GM18520 (cell line): ENCODE results near the gene CREBL2.
"Not testable (repeated sequence)": the region's sequence is repeated elsewhere in the genome, so short reads cannot be mapped to it uniquely, and the experiment has no call there.

Experiments used
- ATAC-seq: cut with Tn5 transposase; IDR thresholded peaks from one replicate; pipeline ENCODE4 v1.9.1; 2021; ENCODE audit not compliant: unreplicated experiment

The CREBL2 gene

DNA sequence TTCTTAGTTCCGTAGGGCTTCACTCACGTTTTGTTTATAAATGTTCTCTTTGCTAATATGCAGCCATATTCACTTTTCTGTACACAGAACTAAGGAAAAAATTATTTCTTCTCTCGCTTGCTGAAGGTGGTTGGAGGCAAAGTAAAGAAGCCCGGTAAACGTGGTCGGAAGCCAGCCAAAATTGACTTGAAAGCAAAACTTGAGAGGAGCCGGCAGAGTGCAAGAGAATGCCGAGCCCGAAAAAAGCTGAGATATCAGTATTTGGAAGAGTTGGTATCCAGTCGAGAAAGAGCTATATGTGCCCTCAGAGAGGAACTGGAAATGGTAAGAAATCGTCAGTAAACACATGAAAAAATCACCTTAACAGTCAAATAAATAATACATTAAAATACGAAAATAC, 24.0 kb downstream of the CREBL2 start:
- ATAC-seq: no peak

DNA sequence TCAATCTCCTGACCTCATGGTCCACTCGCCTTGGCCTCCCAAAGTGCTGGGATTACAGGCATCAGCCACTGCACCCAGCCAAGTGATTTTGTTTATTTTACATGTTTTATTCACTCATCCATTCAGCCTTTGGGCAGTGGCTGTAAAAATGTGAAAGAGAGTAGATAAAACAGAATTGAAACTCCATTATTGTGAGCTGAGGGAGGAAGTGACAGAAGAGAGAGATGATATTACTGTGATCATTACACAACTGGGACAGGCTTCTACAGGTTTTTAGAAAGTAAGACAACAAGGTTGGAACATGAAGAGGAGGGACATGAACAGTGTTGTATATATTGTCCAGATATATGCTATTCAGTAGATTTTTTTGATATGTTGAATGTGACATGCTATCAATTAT, 25.0 kb downstream of the CREBL2 start:
- ATAC-seq: no peak

DNA sequence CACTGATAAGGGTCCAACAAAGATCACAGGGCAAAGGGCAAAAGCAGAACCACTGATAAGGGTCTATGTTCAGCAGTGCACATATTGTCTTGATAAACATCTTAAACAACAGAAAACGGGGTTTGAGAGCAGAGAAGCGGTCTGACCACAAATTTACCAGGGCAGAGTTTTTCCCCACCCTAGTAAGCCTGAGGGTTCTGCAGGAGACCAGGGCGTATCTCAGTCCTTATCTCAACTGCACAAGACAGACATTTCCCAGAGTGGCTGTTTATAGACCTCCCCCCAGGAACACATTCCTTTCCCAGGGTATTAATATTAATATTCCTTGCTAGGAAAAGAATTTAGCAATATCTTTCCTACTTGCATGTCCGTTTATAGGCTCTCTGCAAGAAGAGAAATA, 28.3 kb downstream of the CREBL2 start:
- not testable (repeated sequence) for ATAC-seq

DNA sequence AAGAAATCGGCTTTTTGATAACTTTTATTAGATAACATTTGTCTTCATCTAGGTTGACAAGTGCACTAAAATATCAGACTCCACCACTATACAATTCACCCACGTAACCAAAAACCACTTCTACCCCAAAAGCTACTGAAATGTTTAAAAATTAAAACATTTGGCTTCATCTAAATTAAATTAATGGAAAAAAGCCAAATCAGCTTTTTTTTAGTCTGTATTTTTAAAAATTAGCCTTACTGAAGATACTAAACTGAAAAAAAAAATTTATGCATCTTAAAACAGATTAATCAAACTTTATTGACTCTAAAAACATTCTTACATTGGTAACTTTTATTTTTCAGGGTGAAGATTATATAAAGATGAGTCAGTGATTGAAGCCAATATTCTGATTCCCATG, 30.0 kb downstream of the CREBL2 start:
- ATAC-seq: no peak

DNA sequence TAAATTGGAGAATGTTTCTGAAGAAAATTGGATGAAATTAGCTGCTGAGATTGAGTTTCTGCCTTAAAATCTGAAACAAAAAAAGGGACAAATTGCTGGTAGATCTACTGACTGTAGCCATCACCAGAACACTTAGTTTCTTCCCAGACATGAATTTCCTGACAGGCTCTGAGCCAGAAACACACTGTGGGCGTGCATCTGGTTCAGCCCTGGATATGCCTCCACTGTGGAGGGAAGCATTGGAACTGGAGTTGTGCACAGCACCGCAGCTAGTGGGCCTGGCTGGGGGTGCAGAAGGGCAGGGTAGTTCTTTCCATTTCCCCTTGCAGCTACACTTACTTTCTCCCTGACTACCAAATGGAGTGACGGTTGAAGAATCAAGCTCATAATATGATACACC, 31.2 kb downstream of the CREBL2 start:
- ATAC-seq: no peak

DNA sequence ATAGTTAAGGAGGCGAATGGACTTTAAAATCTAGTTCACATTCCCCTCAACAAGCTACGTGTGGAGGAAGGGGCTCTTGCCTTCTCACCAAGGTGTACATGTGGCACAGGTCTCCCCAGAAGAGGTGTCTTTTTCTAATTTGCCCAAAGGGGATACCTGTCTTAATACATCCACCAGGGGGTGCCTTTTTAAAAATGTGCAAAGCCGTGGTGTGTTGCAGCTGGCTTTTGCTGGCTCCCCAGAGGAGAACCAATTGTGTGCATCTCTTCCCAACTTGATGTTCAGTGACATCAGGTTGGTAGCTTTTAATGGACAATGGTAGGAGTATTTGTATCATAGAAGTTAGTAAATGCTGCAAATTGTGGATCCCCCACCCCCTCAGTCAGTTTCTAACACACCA, 33.8 kb downstream of the CREBL2 start:
- ATAC-seq: no peak

DNA sequence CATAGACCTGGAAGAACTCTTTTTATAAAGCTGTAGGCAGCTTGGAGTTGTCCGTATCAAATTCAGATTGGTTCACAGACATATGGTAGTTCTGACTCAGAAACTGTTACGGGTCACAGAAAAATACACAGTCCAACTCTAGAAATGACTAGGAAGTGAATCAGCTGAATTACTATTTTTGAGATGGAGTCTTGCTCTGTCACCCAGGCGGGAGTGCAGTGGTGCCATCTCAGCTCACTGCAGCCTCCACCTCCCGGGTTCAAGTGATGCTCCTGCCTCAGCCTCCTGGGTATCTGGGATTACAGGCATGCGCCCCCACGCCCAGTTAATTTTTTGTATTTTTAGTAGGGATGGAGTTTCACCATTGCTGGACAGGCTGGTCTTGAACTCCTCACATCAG, 34.3 kb downstream of the CREBL2 start:
- peak; percentile 54 for ATAC-seq

DNA sequence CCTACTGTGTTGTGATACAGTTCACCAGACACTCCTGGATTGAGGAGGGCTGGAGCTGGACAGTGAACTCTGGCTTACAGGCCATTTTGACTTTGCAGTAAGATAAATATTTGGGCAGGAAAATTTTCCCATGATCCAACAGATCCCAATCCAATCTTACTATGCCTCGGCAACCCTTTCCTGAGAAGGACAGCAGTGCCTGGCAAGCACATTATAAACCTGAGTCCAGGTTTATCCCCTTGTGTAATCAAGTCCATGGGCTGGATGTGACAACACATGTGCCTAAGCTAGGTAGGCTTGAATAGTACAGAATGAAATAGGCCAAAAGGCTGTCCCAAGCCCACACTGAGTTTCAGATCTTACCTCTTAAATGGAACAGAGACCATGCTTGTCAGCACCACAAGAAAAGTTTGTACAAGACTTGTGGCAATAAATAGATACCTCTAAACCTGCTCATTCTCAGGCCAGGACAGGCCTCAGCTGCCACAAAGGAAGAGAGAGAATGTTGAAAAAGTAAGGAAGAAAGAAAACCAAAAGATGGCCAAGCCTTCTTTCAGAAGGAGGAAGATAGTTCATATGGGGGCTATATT, 34.9 kb downstream of the CREBL2 start:
- ATAC-seq: no peak

DNA sequence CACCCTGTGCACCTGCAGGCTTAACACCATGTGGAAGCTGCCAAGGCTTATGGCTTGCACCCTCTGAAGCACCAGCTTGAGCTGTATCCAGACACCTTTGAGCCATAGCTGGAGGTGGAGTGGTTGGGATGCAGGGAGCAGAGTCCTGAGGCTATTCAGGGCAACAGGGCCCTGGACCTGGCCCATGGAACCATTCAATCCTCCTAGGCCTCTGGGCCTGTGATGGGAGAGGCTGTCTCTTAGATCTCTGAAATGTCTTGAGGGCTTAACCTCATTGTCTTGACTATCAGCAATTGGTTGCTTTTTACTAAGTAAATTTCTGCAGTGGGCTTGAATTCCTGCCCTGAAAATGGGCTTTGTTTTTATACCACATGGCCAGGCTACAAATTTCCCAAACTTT, 36.6 kb downstream of the CREBL2 start:
- no peak for ATAC-seq

DNA sequence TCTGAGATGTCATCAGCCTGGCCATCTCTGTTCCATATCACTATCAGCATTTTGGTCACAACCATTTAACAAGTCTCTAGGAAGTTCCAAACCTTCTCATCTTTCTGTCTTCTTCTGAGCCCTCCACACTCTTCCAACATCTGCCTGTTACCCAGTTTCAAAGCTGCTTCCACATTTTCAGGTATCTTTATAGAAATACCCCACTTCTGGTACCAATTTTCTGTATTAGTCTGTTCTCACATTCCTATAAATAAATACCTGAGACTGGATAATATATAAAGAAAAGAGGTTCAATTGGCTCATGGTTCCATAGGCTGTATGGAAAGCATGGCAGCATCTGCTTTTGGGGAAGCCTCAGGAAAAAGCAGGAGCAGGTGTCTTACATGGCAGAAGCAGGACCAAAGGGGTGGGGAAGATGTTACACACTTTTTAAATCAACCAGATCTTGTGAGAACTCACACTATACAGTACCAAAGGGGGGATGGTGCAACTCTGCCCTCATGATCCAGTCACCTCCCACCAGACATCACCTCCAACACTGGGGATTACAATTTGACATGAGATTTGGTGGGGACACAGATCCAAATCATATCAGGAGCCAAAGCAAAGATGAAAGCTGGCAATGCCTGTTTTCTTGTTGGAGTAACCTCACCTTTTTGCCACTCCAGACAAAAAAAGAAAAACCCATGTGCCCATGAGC, 37.4 kb downstream of the CREBL2 start:
- ATAC-seq: no peak

DNA sequence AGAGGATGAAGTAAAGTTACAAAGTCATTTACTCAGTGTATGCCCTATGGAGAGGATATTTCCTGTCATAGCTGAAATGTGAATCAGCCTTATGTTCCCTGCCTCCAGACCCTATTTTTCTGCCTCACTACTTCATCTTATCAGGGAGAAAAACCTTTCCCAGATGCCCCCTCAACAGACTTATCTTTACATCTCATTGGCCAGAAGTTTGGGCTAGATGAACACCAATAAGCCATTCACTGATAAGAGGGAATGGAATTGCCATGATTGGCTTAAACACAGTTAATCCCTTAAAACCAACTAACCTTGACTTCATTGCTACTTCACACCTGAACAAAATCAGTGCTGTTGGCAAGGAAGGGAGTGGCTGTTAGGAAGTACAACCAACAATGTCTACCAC, 40.1 kb downstream of the CREBL2 start:
- ATAC-seq: no peak

DNA sequence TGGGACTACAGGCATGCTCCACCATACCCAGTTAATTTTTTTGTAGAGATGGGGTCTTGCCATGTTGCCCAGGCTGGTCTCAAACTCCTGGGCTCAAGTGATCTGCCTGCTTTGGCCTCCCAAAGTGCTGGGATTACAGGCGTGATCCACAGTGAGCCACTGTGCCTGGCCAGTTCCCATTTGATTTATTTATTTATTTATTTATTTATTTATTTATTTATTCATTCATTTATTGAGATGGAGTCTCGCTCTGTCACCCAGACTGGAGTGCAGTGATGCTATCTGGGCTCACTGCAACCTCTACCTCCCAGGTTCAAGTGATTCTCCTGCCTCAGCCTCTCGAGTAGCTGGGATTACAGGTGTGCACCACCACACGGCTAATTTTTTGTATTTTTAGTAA, 41.0 kb downstream of the CREBL2 start:
- not testable (repeated sequence) for ATAC-seq

DNA sequence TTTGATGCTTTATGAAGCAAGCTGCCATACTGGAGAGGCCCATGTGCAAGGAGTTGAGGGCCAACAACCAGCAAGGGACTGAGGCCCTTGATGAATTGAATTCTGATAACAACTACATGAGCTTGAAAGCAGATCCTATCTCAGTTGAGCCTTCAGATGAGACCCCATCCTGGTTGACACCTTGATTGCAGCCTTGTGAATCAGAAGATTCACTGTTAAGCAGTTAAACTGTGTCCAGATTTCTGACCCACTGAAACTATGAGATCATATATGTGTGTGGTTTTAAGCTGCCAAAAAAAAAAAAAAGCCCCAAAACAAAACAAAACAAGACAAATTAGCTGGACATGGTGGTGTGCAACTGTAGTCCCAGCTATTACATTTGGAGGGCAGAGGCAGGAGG, 42.2 kb downstream of the CREBL2 start:
- ATAC-seq: no peak

DNA sequence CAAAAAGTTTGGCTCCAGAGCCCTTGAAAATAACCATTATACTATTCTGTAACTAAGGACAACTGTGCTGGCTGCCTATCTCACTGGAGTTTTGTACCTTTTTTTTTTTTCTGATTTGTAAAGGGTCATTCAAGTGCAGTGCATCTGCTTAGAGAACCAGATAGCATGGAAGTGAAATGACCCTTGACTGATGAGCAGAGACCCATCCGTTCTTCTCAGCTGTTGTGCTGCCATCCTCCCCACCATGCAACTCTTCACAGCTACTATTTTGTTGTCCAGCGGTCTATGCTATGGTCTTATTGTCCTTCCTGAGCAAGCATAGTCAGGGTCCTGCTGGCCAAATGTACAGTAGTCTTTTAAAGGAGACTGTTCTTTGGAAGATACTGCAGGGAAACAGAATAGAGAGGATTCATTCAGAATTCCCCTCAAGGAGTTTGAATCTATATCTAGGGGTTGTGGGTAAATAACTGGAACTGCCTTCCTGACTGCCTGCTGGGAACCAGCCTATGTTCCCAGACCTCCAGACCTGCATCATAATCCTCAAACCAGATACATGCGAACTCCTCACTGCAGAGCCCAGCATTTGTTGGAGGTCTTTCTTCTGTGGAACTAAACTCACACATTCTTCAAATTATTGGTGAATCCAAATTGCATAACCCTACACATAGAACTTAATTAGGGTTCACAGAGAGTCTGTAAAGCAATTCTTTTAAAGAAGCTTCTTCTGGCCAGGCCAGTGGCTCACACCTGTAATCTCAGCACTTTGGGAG, 43.2 kb downstream of the CREBL2 start:
- ATAC-seq: no peak

DNA sequence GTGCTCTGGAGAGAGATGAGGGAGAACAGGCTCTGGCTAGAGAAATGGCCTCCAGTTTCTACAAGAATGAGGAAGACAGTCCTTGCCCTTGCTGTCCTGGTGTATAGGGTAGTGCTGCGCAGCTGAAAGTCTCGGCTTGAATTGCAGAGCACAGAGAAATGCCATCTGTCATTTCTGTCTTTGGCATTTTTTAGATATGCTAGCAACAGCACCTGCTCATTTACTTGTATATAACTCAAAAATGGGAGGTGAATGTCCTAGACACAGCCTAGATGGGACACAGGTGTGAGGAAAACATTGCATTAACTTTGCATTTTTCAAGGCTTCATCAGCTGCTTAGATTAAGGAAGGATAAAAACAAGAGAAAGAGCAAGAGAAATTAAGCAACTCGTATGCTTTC, 48.5 kb downstream of the CREBL2 start:
- no peak for ATAC-seq

DNA sequence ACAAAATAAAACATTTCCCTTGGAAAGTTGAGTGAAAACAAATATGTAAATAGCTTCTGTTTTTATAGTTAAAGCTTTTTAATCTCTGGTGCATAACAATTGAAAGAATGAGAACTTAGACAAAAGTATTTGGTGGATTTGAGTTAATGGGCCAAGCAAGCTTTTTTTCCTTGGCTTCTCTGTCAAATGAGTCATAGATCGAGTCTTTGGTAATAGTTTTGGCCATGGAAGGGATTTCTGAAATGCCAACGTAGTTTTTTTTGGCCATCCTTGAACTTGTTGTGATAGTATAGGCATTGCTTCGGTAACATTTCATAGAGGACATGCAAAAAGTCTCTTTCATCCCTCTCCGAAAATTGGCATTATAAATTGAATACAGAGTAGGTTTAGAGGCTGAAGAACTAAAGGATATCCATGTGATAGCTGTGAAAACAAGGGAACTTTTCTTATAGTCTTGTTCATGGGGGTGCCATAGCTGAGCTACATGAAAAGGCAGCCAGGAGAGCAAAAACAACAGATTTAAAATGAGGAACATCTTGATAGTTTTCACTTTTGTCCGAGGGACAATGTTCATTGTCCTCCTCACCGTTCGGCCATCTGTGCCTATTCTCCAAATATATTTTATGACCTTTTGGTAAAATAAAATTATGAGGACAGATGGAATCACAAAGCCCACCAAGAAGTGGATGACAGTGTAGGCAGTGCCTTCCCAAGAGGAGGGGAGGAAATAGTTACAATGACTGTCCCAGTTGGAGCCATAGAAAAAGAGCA, 49.6 kb downstream of the CREBL2 start:
- no peak for ATAC-seq

DNA sequence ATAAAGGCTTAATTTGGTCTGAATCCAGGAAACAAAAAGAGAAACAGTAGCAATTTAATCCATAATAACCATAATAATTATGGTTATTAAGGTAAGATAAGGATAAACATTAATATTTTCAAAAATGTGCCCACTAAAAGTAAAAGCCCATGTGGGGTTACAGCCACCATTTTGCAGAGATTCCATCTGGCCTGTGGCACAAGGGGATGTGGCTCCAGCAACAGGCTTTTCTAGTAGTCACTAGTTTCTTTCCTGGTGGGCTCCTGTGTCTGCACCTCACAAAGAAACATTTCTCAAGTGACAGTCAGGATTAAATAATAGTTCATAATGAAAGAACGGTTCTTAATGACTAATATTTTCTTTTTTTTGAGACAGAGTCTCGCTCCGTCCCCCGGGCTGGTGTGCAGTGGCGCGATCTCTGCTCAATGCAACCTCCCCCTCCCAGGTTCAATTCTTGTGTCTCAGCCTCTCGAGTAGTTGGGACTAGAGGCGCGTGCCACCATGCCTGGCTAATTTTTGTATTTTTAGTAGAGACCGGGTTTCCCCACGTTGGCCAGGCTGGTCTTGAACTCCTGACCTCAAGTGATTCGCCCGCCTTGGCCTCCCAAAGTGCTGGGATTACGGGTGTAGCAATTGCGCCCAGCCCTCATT, 52.1 kb downstream of the CREBL2 start:
- ATAC-seq: no peak

DNA sequence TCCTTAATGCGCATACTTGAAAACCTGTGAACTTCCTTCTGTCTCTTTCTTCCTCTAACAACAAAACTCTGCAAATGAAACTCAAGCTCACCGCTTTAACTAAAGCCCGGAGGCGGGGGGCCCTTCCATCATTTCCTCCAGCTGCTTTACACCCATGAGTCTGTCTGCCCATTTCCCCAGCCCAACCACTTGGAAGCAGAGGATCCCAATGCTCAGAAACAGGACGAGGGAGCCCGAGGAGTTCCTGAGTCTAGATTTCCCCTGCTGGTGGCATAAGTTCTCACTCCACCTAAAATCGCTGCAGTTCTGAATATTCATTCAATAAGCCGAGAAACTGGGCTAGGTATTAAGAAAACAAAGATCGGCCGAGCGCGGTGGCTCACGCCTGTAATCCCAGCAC, 53.5 kb downstream of the CREBL2 start:
- no peak for ATAC-seq

DNA sequence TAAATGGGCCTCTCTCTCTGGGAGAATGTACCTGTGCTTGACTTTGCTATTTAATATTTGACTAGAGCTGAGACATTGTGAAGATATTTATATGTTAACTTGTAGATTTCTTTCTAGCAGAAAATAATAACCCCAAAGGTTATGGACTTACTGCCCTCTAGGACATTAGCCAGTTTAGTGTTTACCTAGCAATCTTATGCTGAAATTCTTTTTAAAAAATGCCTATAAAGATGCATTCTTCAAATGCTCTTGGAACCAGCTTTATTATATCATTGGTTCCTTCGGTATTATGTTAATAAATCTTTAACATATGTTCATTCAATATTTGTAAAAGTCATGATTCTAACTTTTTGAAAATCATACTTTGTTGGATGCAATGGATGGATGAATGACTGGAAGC, 56.3 kb downstream of the CREBL2 start:
- ATAC-seq: no peak

DNA sequence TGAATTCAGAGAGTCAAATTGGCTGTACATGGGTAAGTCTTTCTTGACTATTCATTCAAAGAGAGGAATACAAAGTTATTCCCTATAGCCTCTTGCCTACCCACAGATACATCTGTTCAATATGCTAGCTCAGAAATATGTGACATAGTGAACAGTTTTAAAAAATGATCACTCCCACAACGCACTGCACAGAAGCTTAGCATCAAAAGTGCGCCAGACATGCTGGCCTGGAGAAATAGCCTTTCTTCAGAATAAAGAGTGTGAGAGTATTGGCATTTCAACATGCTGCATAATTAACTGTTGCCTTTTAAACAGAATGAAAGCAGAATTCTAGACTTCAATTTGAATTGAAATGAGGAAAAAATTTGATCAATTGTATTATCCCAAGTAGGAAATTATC, 57.3 kb downstream of the CREBL2 start:
- ATAC-seq: no peak
